Stimulated activated CD4-positive, alpha-beta T cell treated with anti-CD3 and anti-CD28 coated beads, Interleukin-15, amount 100 ng/mL, for 1 hour (primary cell): ENCODE measurements around the gene TAF11L4.
"Not testable (repeated sequence)": the region's sequence is repeated elsewhere in the genome, so short reads cannot be mapped to it uniquely, and the experiment has no call there.

Experiments
- DNase-seq, 2 donors: peaks; one replicate each; pipeline ENCODE4 v3.0.0-alpha.2; 2020; ENCODE audit warnings: low read depth in 1 of 2, low spot score in 1 of 2

The TAF11L4 gene

GRCh38 chr5:17521501-17521900 lies at the start of gene TAF11L4:
TAF11L4 (plus strand) TSS chr5:17521801.
- not testable (repeated sequence) for DNase-seq

GRCh38 chr5:17475064-17475463 lies 46.5 kb upstream of the TAF11L4 start:
- DNase-seq = not testable (repeated sequence)

- no peak for DNase-seq
These were observed 44.6 kb upstream of the TAF11L4 start for GRCh38 chr5:17477043-17477442.

DNA sequence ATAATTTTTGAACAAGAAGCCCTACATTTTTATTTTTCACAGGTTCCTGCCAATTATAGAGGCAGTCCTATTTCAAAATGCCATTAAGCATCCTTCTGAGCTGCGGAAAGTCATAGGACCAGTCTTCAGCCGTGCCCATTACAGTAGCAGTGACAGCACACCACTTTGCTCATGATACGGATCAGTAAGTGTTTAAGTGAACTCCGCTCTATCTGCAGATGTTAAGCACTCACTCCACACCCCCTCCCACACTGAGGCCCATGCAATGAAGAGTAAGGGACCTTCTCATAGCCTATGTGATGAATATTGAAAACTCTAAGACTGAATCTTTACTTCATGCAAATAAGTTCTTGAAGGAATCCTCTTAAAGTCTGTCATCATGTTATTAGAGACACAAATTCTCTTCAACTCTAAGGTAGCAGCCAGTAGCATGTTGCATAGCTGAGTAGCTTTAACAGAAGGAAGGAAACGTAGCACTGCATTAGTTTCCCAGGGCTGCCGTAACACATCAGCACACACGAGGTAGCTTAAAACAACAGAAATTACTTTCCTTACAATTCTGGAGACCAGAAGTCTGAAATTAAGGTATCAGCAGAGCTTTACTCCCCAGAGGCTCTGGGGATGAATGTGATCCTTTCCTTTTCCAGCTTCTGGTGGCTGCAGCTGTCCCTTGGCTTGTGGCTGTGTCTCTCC lies 43.9 kb upstream of the TAF11L4 start:
- no peak for DNase-seq

DNA sequence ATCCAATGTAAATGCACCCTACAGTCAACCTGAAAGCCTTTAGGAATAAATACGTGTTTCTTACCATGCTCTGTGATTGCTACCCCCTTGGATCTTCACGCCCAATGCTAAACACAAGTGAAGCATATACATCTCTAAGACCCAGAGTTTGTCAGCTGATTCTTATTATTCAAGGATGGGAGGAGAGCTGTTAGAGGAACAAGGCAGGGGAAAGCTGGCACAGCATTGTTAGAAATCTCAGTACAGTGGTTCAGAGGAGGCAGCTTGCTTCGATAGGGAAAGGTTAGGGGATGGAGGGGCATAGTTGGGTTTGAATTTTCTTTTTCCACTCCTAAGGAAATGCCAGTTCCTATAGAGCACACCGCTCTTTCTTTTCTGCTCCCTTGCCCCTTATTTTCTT lies 40.2 kb upstream of the TAF11L4 start:
- DNase-seq = no peak

- no peak for DNase-seq
These were observed 38.8 kb upstream of the TAF11L4 start for GRCh38 chr5:17482790-17483189.

- DNase-seq = not testable (repeated sequence)
These were observed 35.0 kb upstream of the TAF11L4 start for GRCh38 chr5:17486464-17487173.

DNA sequence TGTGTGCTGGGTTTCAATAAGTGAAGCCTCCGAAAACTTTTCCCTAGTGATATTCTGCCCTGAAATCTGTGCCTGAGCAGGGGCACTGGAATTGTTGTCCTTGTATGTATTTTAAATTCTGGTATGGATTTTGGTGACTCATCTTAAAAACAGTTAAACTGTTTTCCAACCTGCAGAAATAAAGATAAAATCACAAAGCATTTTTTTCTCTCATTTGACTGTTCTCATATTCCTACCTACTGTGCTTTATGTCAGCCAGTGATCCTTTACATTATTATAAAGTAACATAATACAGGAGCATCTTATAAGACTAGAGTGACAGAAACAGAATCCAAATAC lies 34.5 kb upstream of the TAF11L4 start:
- DNase-seq = no peak

GRCh38 chr5:17491257-17491656 lies 30.3 kb upstream of the TAF11L4 start:
- DNase-seq = not testable (repeated sequence)

GRCh38 chr5:17492770-17493169 lies 28.8 kb upstream of the TAF11L4 start:
- no peak for DNase-seq

GRCh38 chr5:17497446-17497845 lies 24.2 kb upstream of the TAF11L4 start:
- DNase-seq = no peak

GRCh38 chr5:17497931-17498330 lies 23.7 kb upstream of the TAF11L4 start, which contains the start of gene TAF11L2:
TAF11L2 (plus strand) TSS chr5:17498231.
- not testable (repeated sequence) for DNase-seq

GRCh38 chr5:17511775-17512325 lies 9.8 kb upstream of the TAF11L4 start:
- DNase-seq = no peak

GRCh38 chr5:17517526-17517925 lies 4.1 kb upstream of the TAF11L4 start:
- not testable (repeated sequence) for DNase-seq

- DNase-seq = not testable (repeated sequence)
These were observed 3.5 kb upstream of the TAF11L4 start, which contains the start of gene TAF11L3 for GRCh38 chr5:17518067-17518466. TAF11L3 (plus strand) TSS chr5:17518367.

DNA sequence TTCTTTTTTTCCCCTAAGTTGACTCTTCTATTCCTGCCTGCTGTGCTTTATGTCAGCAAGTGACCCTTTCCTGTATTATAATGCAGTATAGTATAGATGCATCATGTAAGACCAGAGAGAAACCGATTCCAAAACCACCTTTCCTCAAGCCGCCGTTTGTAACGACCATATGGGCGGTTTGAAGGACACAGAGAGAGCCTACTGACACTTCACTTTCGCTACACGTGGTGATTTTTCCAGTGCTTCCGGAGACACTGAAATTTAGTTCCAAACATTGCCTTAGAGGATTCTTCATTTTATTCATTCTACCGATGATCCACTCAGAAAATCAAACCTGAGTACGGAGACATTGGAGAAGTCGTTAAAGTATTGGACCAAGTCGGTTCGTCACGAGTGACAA lies 2.1 kb upstream of the TAF11L4 start:
- DNase-seq = not testable (repeated sequence)

- DNase-seq = not testable (repeated sequence)
These were observed 3.3 kb downstream of the TAF11L4 start, which contains the start of gene TAF11L5 for GRCh38 chr5:17524935-17525334. TAF11L5 (plus strand) TSS chr5:17525235.

DNA sequence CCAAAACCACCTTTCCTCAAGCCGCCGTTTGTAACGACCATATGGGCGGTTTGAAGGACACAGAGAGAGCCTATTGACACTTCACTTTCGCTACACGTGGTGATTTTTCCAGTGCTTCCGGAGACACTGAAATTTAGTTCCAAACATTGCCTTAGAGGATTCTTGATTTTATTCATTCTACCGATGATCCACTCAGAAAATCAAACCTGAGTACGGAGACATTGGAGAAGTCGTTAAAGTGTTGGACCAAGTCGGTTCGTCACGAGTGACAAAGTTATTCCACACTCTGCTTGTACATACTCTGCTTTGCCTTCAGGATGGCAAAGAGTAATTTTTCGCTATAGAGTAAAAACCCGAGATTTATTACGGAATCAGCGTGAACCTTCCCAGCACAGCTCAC lies 4.9 kb downstream of the TAF11L4 start:
- not testable (repeated sequence) for DNase-seq

- DNase-seq = not testable (repeated sequence)
These were observed 6.8 kb downstream of the TAF11L4 start, which contains the start of gene TAF11L6 for GRCh38 chr5:17528369-17528768. TAF11L6 (plus strand) TSS chr5:17528669.
